OCI-LY1 (cell line): Measurements from ENCODE around the gene TRAK1.

Experiments
- EZH2 ChIP-seq: fragments of 200-600 bp; sonication (generic), shearing (Covaris generic); IDR thresholded peaks from 2 replicates; pipeline ENCODE4 v1.8.0; 2017; ENCODE audit warnings: borderline replicate concordance, mixed run types, mild to moderate bottlenecking, antibody characterized with exemption, low read length, moderate library complexity, mixed read lengths
- TF ChIP-seq, protein P1 (sequence below): fragments of 200-600 bp; sonication (generic), shearing (Covaris generic); IDR thresholded peaks from 2 replicates; pipeline ENCODE4 v1.5.1; 2017; ENCODE audit warnings: mild to moderate bottlenecking, antibody characterized with exemption, low read length, moderate library complexity, mixed read lengths

DNA sequence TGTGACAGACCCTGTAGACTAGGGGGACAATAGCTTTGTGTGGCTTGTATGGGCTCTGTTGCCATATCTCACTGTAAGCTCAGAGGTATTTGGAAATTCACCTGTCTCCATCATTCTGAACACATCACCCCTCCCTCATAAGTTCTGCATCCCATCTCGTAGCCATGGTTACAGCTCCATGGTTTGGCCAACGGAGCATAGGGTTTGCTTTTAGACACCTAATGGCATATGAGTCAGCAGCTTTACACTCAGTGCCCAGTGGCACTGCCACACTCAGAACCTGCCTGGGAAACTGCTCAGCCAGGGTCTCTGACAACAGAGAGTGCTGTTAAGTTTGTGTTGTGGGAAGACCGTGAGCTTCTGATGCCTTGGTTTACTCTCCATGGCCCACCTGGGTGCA is 107.6 kb downstream of the TRAK1 start:
- TF ChIP-seq, protein P1, sequence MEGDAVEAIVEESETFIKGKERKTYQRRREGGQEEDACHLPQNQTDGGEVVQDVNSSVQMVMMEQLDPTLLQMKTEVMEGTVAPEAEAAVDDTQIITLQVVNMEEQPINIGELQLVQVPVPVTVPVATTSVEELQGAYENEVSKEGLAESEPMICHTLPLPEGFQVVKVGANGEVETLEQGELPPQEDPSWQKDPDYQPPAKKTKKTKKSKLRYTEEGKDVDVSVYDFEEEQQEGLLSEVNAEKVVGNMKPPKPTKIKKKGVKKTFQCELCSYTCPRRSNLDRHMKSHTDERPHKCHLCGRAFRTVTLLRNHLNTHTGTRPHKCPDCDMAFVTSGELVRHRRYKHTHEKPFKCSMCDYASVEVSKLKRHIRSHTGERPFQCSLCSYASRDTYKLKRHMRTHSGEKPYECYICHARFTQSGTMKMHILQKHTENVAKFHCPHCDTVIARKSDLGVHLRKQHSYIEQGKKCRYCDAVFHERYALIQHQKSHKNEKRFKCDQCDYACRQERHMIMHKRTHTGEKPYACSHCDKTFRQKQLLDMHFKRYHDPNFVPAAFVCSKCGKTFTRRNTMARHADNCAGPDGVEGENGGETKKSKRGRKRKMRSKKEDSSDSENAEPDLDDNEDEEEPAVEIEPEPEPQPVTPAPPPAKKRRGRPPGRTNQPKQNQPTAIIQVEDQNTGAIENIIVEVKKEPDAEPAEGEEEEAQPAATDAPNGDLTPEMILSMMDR = no peak
- TF ChIP-seq EZH2 = no peak
